ENCODE data around the gene SLC4A4. TPM values are rescaled to one million over a fixed set of nuclear protein-coding genes. Genes with fewer than 3 reads are reported as not detected.

SLC4A4 gene
- total RNA-seq, 1 donor from 2014 or later = 3.2 TPM

DNA sequence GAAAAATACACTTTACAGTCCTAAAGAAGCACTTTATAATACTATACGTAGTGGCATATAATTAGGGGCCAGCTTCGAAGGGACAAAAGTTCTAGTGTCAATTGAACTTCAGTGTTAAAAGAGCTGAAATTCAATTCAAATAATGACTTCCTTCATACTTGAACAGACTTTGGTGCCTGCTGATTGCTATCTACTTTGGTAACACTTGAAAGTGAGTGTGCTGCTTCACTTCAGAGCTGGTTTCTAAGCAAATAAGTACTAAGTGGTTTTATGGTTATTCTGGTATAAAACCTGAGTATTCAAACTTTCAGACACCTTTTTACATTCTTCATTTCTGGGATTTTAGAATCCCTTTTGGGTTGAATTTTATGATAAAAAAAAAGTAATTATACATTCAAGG, 107.0 kb downstream of the SLC4A4 start:
- H3K27ac ChIP-seq = no peak overlapping the region
- H3K27me3 ChIP-seq = no peaks in the 10 kb centered on the region
- H3K9me3 ChIP-seq = no peaks in the 10 kb centered on the region
- no peak overlapping the region for H3K4me3 ChIP-seq
- TF ChIP-seq, protein P1, sequence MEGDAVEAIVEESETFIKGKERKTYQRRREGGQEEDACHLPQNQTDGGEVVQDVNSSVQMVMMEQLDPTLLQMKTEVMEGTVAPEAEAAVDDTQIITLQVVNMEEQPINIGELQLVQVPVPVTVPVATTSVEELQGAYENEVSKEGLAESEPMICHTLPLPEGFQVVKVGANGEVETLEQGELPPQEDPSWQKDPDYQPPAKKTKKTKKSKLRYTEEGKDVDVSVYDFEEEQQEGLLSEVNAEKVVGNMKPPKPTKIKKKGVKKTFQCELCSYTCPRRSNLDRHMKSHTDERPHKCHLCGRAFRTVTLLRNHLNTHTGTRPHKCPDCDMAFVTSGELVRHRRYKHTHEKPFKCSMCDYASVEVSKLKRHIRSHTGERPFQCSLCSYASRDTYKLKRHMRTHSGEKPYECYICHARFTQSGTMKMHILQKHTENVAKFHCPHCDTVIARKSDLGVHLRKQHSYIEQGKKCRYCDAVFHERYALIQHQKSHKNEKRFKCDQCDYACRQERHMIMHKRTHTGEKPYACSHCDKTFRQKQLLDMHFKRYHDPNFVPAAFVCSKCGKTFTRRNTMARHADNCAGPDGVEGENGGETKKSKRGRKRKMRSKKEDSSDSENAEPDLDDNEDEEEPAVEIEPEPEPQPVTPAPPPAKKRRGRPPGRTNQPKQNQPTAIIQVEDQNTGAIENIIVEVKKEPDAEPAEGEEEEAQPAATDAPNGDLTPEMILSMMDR (IDR thresholded peaks at IDR 0.05) = no peak
- TF ChIP-seq POLR2A (IDR thresholded peaks at IDR 0.05) (no peak), POLR2AphosphoS5 (IDR thresholded peaks at IDR 0.05; ENCODE audit: insufficient read depth in 1 of 2, low read depth in 1 of 2) (no peak)
- no peaks in the 10 kb centered on the region for H3K4me1 ChIP-seq
- no peaks in the 10 kb centered on the region for H3K36me3 ChIP-seq
- no peak for DNase-seq (ENCODE audit: extremely low spot score in 2 of 2)
- intact Hi-C loops (cut with DNase I) = no loop called here

- no peaks in the 10 kb centered on the region for H3K36me3 ChIP-seq
- no peaks in the 10 kb centered on the region for H3K27me3 ChIP-seq
- no peak for DNase-seq (ENCODE audit: extremely low spot score in 2 of 2)
- TF ChIP-seq POLR2A (IDR thresholded peaks at IDR 0.05) (no peak), POLR2AphosphoS5 (IDR thresholded peaks at IDR 0.05; ENCODE audit: insufficient read depth in 1 of 2, low read depth in 1 of 2) (no peak)
- TF ChIP-seq, protein P1 (IDR thresholded peaks at IDR 0.05) = no peak
- H3K4me3 ChIP-seq = no peak overlapping the region
- intact Hi-C loops (cut with DNase I) = no loop called here
- H3K27ac ChIP-seq = no peak overlapping the region
- H3K4me1 ChIP-seq = no peaks in the 10 kb centered on the region
- H3K9me3 ChIP-seq = no peaks in the 10 kb centered on the region
Observed at GRCh38 chr4:71446479-71447081, 107.8 kb downstream of the SLC4A4 start.

DNA sequence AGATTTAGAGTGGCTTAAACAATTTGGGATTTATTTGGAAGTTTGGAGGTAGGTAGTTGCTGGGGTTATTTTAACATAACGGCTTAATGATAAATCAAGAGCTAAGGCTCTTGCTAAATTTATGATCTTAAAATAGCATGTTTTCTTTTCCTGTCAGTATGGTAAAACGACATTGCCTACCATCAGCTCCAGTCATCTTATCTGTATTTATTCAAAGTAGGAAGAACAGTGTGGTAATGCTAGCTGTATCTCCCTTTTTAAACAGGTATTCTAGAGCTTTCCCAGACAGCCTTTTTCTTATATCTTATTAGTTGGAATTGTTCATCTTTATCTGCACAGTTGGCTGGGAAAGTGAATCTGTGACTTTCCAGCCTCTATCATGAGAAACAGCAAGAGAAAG, 110.2 kb downstream of the SLC4A4 start:
- intact Hi-C loops (cut with DNase I) = no loop called here
- no peaks in the 10 kb centered on the region for H3K9me3 ChIP-seq
- no peak overlapping the region for H3K4me3 ChIP-seq
- no peaks in the 10 kb centered on the region for H3K27me3 ChIP-seq
- no peak for DNase-seq (ENCODE audit: extremely low spot score in 2 of 2)
- H3K4me1 ChIP-seq = no peaks in the 10 kb centered on the region
- H3K36me3 ChIP-seq = no peaks in the 10 kb centered on the region
- TF ChIP-seq POLR2A (IDR thresholded peaks at IDR 0.05) (no peak), POLR2AphosphoS5 (IDR thresholded peaks at IDR 0.05; ENCODE audit: insufficient read depth in 1 of 2, low read depth in 1 of 2) (no peak)
- TF ChIP-seq, protein P1 (IDR thresholded peaks at IDR 0.05) = no peak
- no peak overlapping the region for H3K27ac ChIP-seq

- Histone ChIP-seq H3K36me3 (no peaks in the 10 kb centered on the region), H3K9me3 (no peaks in the 10 kb centered on the region), H3K27me3 (no peaks in the 10 kb centered on the region), H3K4me3 (no peak overlapping the region), H3K27ac (no peak overlapping the region), H3K4me1 (no peaks in the 10 kb centered on the region)
- TF ChIP-seq, protein P1 (IDR thresholded peaks at IDR 0.05) = no peak
- TF ChIP-seq POLR2A (IDR thresholded peaks at IDR 0.05) (no peak), POLR2AphosphoS5 (IDR thresholded peaks at IDR 0.05; ENCODE audit: insufficient read depth in 1 of 2, low read depth in 1 of 2) (no peak)
- intact Hi-C loops (cut with DNase I) = no loop called here
- no peak for DNase-seq (ENCODE audit: extremely low spot score in 2 of 2)
Observed at GRCh38 chr4:71449878-71450277, 111.1 kb downstream of the SLC4A4 start.

DNA sequence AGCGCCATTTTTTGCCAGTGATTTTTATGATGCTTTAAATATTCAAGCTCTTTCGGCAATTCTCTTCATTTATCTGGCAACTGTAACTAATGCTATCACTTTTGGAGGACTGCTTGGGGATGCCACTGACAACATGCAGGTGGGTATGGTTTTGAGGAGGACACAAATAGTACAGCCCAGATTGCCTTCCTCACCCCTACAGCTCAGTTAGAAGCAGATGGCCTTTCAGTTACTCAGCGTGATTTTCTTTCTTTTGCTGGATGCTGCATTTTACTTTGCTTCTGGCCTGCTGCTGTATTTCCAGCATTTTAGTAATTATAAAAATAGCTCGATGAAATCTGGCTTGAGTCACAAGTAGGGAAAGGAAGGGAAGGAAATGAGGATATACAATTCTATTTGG, 114.7 kb downstream of the SLC4A4 start:
- H3K27me3 ChIP-seq = no peaks in the 10 kb centered on the region
- TF ChIP-seq POLR2A (IDR thresholded peaks at IDR 0.05) = no peak
- TF ChIP-seq POLR2AphosphoS5 (IDR thresholded peaks at IDR 0.05; ENCODE audit: insufficient read depth in 1 of 2, low read depth in 1 of 2) = no peak
- TF ChIP-seq, protein P1 (IDR thresholded peaks at IDR 0.05) = no peak
- no peaks in the 10 kb centered on the region for H3K4me1 ChIP-seq

More for the DNA sequence above, 114.7 kb downstream of the SLC4A4 start:
- H3K9me3 ChIP-seq = no peaks in the 10 kb centered on the region
- H3K36me3 ChIP-seq = no peaks in the 10 kb centered on the region
- DNase-seq (ENCODE audit: extremely low spot score in 2 of 2) = no peak
- H3K4me3 ChIP-seq = no peak overlapping the region
- H3K27ac ChIP-seq = no peak overlapping the region
- intact Hi-C loops (cut with DNase I) = no loop called here

Data from vagina (tissue), 2 donors.